HG03571 (cell line): ENCODE measurements around the gene KRT74.

ENCODE experiments used
- ATAC-seq: cut with Tn5 transposase; IDR thresholded peaks from one replicate; pipeline ENCODE4 v1.9.1; 2021; ENCODE audit not compliant: unreplicated experiment

Gene KRT74

GRCh38 chr12:52522346-52523011, 51.2 kb downstream of the KRT74 start:
- ATAC-seq = no peak

DNA sequence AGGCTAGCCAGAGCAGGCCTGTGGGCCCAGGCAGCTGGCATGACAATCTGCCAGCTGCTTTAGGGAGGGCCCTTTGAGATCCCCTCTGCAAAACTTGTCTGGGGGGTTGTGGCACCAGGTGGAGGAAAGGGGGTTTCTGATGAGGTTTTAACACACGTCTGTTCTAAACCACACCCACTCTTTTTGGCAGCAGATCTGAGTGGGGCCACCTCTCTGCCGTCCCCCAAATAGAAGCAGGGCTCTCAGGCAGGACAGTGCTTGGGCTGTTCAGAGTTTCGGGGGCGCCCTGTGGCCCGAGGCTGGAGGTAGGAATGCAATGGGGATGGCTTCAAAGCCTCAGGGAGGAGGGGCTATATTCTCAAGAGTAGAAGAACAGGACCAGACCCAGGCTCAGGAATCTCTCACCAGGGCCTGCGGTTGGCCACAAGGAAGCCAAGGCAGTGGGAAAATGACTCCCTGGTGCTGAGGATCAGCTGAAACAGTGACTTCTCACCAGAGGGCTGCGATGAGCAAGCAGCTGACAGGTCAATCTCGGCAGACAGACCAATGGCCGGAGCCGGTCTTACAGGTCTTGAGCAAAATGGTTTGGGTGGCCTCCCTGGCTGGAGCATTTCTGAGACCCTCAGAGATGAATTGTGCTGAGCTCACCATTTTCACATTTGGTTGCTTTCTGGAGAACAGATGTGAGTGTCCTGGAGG, 51.9 kb downstream of the KRT74 start:
- no peak for ATAC-seq

DNA sequence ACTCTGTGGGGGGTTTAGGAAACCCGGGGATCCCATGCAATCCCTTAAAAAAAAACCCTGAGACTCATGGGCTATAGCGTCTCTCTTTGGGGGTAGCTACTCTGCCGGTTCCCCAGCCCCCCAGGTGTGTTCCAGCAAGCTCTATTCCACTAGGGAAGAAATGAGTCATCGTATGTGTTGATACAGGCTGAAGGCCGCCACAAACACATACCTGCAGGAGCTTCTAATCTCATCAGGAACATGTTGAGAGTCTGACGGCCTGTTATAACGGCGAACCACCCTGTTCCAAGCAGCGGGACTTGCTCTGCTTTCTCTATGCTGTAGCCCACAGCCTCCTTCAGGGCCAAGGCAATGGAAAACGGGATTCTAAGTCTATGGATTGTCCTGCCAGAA, 52.5 kb downstream of the KRT74 start:
- no peak for ATAC-seq

- no peak for ATAC-seq
Observed at GRCh38 chr12:52519826-52520662, 53.6 kb downstream of the KRT74 start, which contains the start of gene KRT5. Gene KRT5, minus strand, starts transcription at chr12:52520394. Its CDS starts 98 bp downstream, at chr12:52520296.

DNA sequence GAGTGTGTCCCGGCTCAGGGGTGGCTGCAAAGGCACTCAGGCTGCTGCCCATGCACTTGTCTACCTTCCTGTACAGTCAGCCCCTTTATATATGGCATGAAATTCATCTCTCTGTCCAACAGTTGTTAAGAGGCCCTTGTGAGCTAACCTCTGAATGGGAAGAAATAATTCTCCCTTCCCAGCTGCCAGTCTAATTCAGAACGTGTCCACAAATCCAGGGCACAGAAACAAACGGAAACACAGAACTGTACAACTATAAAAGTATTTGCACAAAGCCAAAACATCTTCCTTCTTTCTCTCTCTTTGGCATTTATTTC, 54.3 kb downstream of the KRT74 start:
- no peak for ATAC-seq

- ATAC-seq = no peak
Observed at GRCh38 chr12:52518574-52519386, 54.9 kb downstream of the KRT74 start.

DNA sequence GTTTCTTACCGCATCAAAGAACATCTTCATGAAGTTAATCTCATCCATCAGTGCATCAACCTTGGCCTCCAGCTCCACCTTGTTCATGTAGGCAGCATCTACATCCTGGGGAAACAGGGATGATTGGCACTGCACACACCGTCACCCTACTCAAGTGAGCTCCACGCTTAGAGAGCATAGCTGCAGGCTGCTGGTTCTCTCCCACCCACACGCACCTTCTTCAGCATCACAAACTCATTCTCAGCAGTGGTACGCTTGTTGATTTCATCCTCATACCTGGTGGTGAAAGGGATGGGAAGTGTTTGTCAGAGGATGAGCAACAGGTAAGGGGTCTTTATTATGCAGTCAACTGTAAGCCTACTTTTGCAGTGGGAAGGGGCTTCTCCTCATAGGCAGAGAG, 55.8 kb downstream of the KRT74 start:
- no peak for ATAC-seq

- no peak for ATAC-seq
Observed at GRCh38 chr12:52517005-52517835, 56.4 kb downstream of the KRT74 start.

GRCh38 chr12:52515927-52516831, 57.5 kb downstream of the KRT74 start:
- ATAC-seq = no peak
